PC-9 (cell line): ENCODE measurements around the gene PIM1. TPM values are rescaled to one million over a fixed set of nuclear protein-coding genes. Genes with fewer than 3 reads are reported as not detected.

Source experiments
- BruUV-seq: library from RNA; stranded (reverse); fragments of 400-500 nt; replicated peaks from 2 replicates; lab custom pipeline; 2021; lab: Mats Ljungman, UMichigan
- CTCF ChIA-PET: fragments of 300-600 bp; sonication (Branson Sonifier 250); formaldehyde crosslinking; loops from one replicate; lab custom pipeline; 2022; ENCODE audit warnings: antibody characterized with exemption; lab: Charles Lee
- POLR2A ChIA-PET: fragments of 300-600 bp; sonication (Branson Sonifier 250); formaldehyde crosslinking; loops from one replicate; lab custom pipeline; 2022; ENCODE audit warnings: antibody characterized with exemption; ENCODE audit not compliant: unreplicated experiment; lab: Charles Lee
- DNase-seq, 2 experiments: peaks; one replicate each; pipeline versions ENCODE4 v3.0.0 to v3.0.0-alpha.2; 2015 to 2022; ENCODE audit warnings: mixed read lengths in 1 of 2
- H2AFZ ChIP-seq: fragments of 200-600 bp; sonication (generic); 2 replicates; pipeline ENCODE4 v1.8.1; 2017; ENCODE audit warnings: antibody characterized with exemption
- H3F3A ChIP-seq: fragments of 200-600 bp; sonication (generic); 2 replicates; pipeline ENCODE4 v1.8.1; 2017; ENCODE audit warnings: antibody characterized with exemption, mild to moderate bottlenecking, low read depth; ENCODE audit not compliant: insufficient read depth
- H3K27ac ChIP-seq: fragments of 200-600 bp; sonication (generic); 2 replicates; pipeline ENCODE4 v1.6.1; 2016; ENCODE audit warnings: mixed run types
- H3K27me3 ChIP-seq: fragments of 200-600 bp; sonication (generic); 2 replicates; pipeline ENCODE4 v1.6.1; 2016; ENCODE audit warnings: low read depth, mixed run types; ENCODE audit not compliant: insufficient read depth
- H3K36me3 ChIP-seq: fragments of 200-600 bp; sonication (generic); 2 replicates; pipeline ENCODE4 v1.6.1; 2016; ENCODE audit warnings: low read depth, mixed run types
- H3K4me1 ChIP-seq: fragments of 200-600 bp; sonication (generic); replicated peaks from 2 replicates; pipeline ENCODE4 v1.6.1; 2016; ENCODE audit warnings: mixed run types; ENCODE audit not compliant: insufficient read depth
- H3K4me2 ChIP-seq: fragments of 200-600 bp; sonication (generic); 2 replicates; pipeline ENCODE4 v1.6.1; 2017; ENCODE audit warnings: mixed run types
- H3K4me3 ChIP-seq: fragments of 200-600 bp; sonication (generic); 2 replicates; pipeline ENCODE4 v1.6.1; 2016; ENCODE audit warnings: mixed run types
- H3K79me2 ChIP-seq: fragments of 200-600 bp; sonication (generic); 2 replicates; pipeline ENCODE4 v1.6.1; 2017; ENCODE audit warnings: low read depth, mixed run types
- H3K9me2 ChIP-seq: fragments of 200-600 bp; sonication (generic); 2 replicates; pipeline ENCODE4 v1.8.1; 2017; ENCODE audit warnings: mild to moderate bottlenecking; ENCODE audit not compliant: insufficient read depth
- H3K9me3 ChIP-seq: fragments of 200-600 bp; sonication (generic); 2 replicates; pipeline ENCODE4 v1.8.1; 2016; ENCODE audit warnings: low read depth; ENCODE audit not compliant: insufficient read depth
- H4K20me1 ChIP-seq: fragments of 200-600 bp; sonication (generic); 2 replicates; pipeline ENCODE4 v1.8.1; 2017; ENCODE audit not compliant: insufficient read depth
- CTCF ChIP-seq: fragments of 200-600 bp; sonication (generic); conservative IDR thresholded peaks from 2 replicates; pipeline ENCODE4 v1.6.1; 2017; ENCODE audit warnings: mixed run types, antibody characterized with exemption, mild to moderate bottlenecking, moderate library complexity
- EZH2 ChIP-seq: fragments of 200-600 bp; sonication (generic); IDR thresholded peaks from 2 replicates; pipeline ENCODE4 v1.8.0; 2017; ENCODE audit warnings: antibody characterized with exemption, low read depth
- intact Hi-C: fragments of 100-400 bp; cut with micrococcal nuclease; formaldehyde crosslinking; loops from one replicate; pipeline ENCODE4 v1.10.0; 2022; ENCODE audit not compliant: unreplicated experiment
- total RNA-seq: library from RNA; stranded (reverse); gene quantifications from 2 replicates; pipeline ENCODE4 v1.2.3, GENCODE V29; 2021

The PIM1 gene
- total RNA-seq, 1 experiment from 2014 or later = 51.0 TPM

DNA sequence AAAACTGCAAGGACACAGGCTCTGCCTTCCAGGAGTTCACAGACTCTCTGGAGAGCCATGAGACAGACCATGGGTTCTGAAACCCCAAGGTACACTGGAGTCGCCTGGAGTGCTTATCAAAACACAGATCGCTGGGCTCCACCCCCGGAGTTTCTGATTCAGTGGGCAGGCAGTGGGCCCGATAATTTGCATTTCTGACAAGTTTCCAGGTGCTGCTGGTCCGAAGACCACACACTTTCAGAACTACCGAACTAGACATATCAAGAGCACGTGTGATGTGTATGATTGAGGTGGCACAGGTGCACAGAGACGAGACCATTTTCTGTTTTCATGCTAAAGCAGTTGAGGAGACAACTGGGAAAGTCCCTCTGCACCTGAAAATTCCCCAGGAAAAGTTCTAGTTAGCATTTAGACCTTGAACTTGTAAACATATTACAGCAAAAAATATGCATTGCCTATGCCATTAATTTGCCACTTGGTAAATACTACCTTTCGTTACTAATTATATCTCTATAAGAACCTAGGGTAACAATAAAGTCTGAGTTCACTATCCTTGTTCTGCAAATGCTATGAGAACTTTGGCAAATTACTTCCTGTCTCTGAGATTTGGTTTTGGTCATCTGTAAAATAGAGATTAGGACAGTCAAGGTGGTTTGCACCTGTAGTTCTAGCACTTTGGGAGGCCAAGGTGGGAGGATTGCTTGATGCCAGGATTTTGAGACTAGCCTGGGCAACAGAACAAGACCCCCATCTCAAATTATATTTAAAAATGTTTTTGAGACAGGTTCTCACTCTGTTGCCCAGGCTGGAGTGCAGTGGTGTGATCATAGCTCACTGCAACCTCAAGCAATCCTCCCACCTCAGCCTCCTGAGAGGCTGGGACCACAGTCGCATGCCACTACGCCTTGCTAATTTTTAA, 14.3 kb upstream of the PIM1 start:
- no peak for TF ChIP-seq EZH2
- no peak for TF ChIP-seq CTCF
- H3K9me3 ChIP-seq = no peaks in the 10 kb centered on the region
- peaks cover 17% of the 10 kb centered on the region for H3K4me1 ChIP-seq
- intact Hi-C loops = no loop called here
- no peaks in the 10 kb centered on the region for H3K79me2 ChIP-seq
- DNase-seq = no peak
- peaks cover 28% of the 10 kb centered on the region for H3F3A ChIP-seq
- BruUV-seq = no TSS peak
- POLR2A ChIA-PET = no interaction called here
- H3K4me2 ChIP-seq = no peak overlapping the region
- H2AFZ ChIP-seq = no peak overlapping the region
- CTCF ChIA-PET = interaction anchor here (1.5 kb wide), 1 partner anchor 25 kb away, joined by 3 read pairs; no protein-coding TSS in a partner anchor
- no peaks in the 10 kb centered on the region for H3K9me2 ChIP-seq
- H3K36me3 ChIP-seq = no peaks in the 10 kb centered on the region
- no peak overlapping the region; the same call in 1 of the 2 replicates for H3K27ac ChIP-seq
- H3K4me3 ChIP-seq = no peak overlapping the region
- no peaks in the 10 kb centered on the region for H4K20me1 ChIP-seq
- no peaks in the 10 kb centered on the region for H3K27me3 ChIP-seq

- H3K79me2 ChIP-seq = no peaks in the 10 kb centered on the region
- no peaks in the 10 kb centered on the region for H3K27me3 ChIP-seq
- DNase-seq = no peak
- no TSS peak for BruUV-seq
- H3K4me1 ChIP-seq = peaks cover 27% of the 10 kb centered on the region
- no peak overlapping the region for H2AFZ ChIP-seq
- ChIA-PET POLR2A (no interaction called here), CTCF (no interaction called here)
- H3K9me2 ChIP-seq = no peaks in the 10 kb centered on the region
- peaks cover 48% of the 10 kb centered on the region for H3F3A ChIP-seq
- TF ChIP-seq EZH2 = no peak
- no peak for TF ChIP-seq CTCF
- no peak overlapping the region for H3K4me3 ChIP-seq
- H3K4me2 ChIP-seq = no peak overlapping the region
- H3K36me3 ChIP-seq = no peaks in the 10 kb centered on the region
- no peaks in the 10 kb centered on the region for H3K9me3 ChIP-seq
- intact Hi-C loops = no loop called here
- no peak overlapping the region for H3K27ac ChIP-seq
- no peaks in the 10 kb centered on the region for H4K20me1 ChIP-seq
Measured at GRCh38 chr6:37158508-37158907, 11.4 kb upstream of the PIM1 start.

GRCh38 chr6:37160922-37161778, 8.8 kb upstream of the PIM1 start:
- Histone ChIP-seq H3K4me3 (no peak overlapping the region), H4K20me1 (no peaks in the 10 kb centered on the region), H3K27ac (peak overlapping the region; percentile 35), H3K9me2 (no peaks in the 10 kb centered on the region), H3K4me1 (peaks cover 40% of the 10 kb centered on the region), H2AFZ (no peak overlapping the region), H3F3A (peaks cover 45% of the 10 kb centered on the region), H3K4me2 (no peak overlapping the region), H3K9me3 (no peaks in the 10 kb centered on the region), H3K27me3 (no peaks in the 10 kb centered on the region), H3K79me2 (no peaks in the 10 kb centered on the region), H3K36me3 (no peaks in the 10 kb centered on the region)
- intact Hi-C loops = no loop called here
- TF ChIP-seq EZH2 (no peak), CTCF (no peak)
- no peak for DNase-seq
- ChIA-PET CTCF (interaction anchor here (0.5 kb wide), 2 partner anchors 45 to 140 kb away, joined by 3 to 5 read pairs; no protein-coding TSS in a partner anchor), POLR2A (interaction anchor here (0.6 to 0.7 kb wide), 2 partner anchors 30 to 132 kb away, joined by 7 to 8 read pairs; no protein-coding TSS in a partner anchor)
- BruUV-seq = no TSS peak
